MCF 10A (cell line): ENCODE results near the gene ZNF503. TPM values are rescaled to one million over a fixed set of nuclear protein-coding genes. Genes with fewer than 3 reads are reported as not detected.

Experiments
- BruUV-seq: library from RNA; stranded (reverse); fragments of 400-500 nt; replicated peaks from 2 replicates; lab custom pipeline; 2021; lab: Mats Ljungman, UMichigan
- CTCF ChIA-PET: fragments of 300-600 bp; sonication (Branson Sonifier 250); formaldehyde crosslinking; extraction: SDS; loops from one replicate; lab custom pipeline; 2021; ENCODE audit warnings: antibody characterized with exemption, inconsistent platforms; lab: Yijun Ruan, JAX
- POLR2A ChIA-PET: fragments of 300-600, 350-650 bp; sonication (Branson Sonifier 250); formaldehyde crosslinking; extraction: SDS; loops from one replicate; lab custom pipeline; 2020; ENCODE audit warnings: antibody characterized with exemption, inconsistent platforms; lab: Yijun Ruan, JAX
- DNase-seq: peaks from one replicate; pipeline ENCODE4 v3.0.0-alpha.2; 2018; ENCODE audit not compliant: unreplicated experiment
- H3K27ac Mint-ChIP-seq: one replicate; pipeline ENCODE4 v1.8.0; 2022; ENCODE audit warnings: mild to moderate bottlenecking, low read depth, mixed read lengths; ENCODE audit not compliant: unreplicated experiment
- H3K27me3 Mint-ChIP-seq: one replicate; pipeline ENCODE4 v1.8.0; 2022; ENCODE audit warnings: mixed read lengths; ENCODE audit not compliant: insufficient read depth, unreplicated experiment
- H3K36me3 Mint-ChIP-seq: one replicate; pipeline ENCODE4 v1.8.0; 2022; ENCODE audit warnings: mild to moderate bottlenecking, moderate library complexity, mixed read lengths; ENCODE audit not compliant: insufficient read depth, unreplicated experiment
- H3K4me1 Mint-ChIP-seq: one replicate; pipeline ENCODE4 v1.8.0; 2022; ENCODE audit warnings: mixed read lengths; ENCODE audit not compliant: insufficient read depth, unreplicated experiment
- H3K4me3 Mint-ChIP-seq: one replicate; pipeline ENCODE4 v1.8.0; 2022; ENCODE audit warnings: mild to moderate bottlenecking, moderate library complexity, mixed read lengths; ENCODE audit not compliant: unreplicated experiment
- H3K9me3 Mint-ChIP-seq: one replicate; pipeline ENCODE4 v1.8.0; 2022; ENCODE audit warnings: mixed read lengths; ENCODE audit not compliant: unreplicated experiment
- CTCF ChIP-seq: fragments of 200-600 bp; IDR thresholded peaks from one replicate; pipeline ENCODE4 v1.8.0; 2022; ENCODE audit warnings: antibody characterized with exemption, mild to moderate bottlenecking; ENCODE audit not compliant: unreplicated experiment
- intact Hi-C: fragments of 100-400 bp; cut with micrococcal nuclease; formaldehyde crosslinking; loops from 2 replicates; pipeline ENCODE4 v1.14.1; 2022
- total RNA-seq: library from RNA; stranded (reverse); gene quantifications from 2 replicates; pipeline ENCODE4 v1.2.3, GENCODE V29; 2022

Gene ZNF503
- total RNA-seq, 1 experiment from 2014 or later = 7.3 TPM

GRCh38 chr10:75439811-75440210 lies 38.2 kb upstream of the ZNF503 start:
- intact Hi-C loops = no loop called here
- no peak for TF ChIP-seq CTCF
- Mint-ChIP-seq H3K4me3 (no peak overlapping the region), H3K9me3 (peaks cover 10% of the 10 kb centered on the region), H3K27ac (no peak overlapping the region), H3K27me3 (no peaks in the 10 kb centered on the region), H3K36me3 (no peaks in the 10 kb centered on the region), H3K4me1 (no peaks in the 10 kb centered on the region)
- no peak for DNase-seq
- BruUV-seq = no TSS peak
- ChIA-PET POLR2A (no interaction called here), CTCF (no interaction called here)

GRCh38 chr10:75438275-75438674 lies 36.7 kb upstream of the ZNF503 start:
- ChIA-PET POLR2A (no interaction called here), CTCF (no interaction called here)
- no peak for TF ChIP-seq CTCF
- intact Hi-C loops = no loop called here
- Mint-ChIP-seq H3K27ac (no peak overlapping the region), H3K36me3 (no peaks in the 10 kb centered on the region), H3K4me3 (no peak overlapping the region), H3K27me3 (no peaks in the 10 kb centered on the region), H3K9me3 (peaks cover 10% of the 10 kb centered on the region), H3K4me1 (no peaks in the 10 kb centered on the region)
- no peak for DNase-seq
- no TSS peak for BruUV-seq

- DNase-seq = no peak
- CTCF ChIA-PET = interaction anchor here (0.6 kb wide), 1 partner anchor 220 kb away, joined by 3 read pairs; no protein-coding TSS in a partner anchor
- intact Hi-C loops = no loop called here
- Mint-ChIP-seq H3K9me3 (peaks cover 8% of the 10 kb centered on the region), H3K27ac (no peak overlapping the region), H3K27me3 (no peaks in the 10 kb centered on the region), H3K36me3 (no peaks in the 10 kb centered on the region), H3K4me1 (no peaks in the 10 kb centered on the region), H3K4me3 (no peak overlapping the region)
- no peak for TF ChIP-seq CTCF
- BruUV-seq = no TSS peak
- POLR2A ChIA-PET = no interaction called here
These were observed 36.1 kb upstream of the ZNF503 start for GRCh38 chr10:75437693-75438092.

- no peak for TF ChIP-seq CTCF
- intact Hi-C loops = no loop called here
- Mint-ChIP-seq H3K36me3 (no peaks in the 10 kb centered on the region), H3K27ac (no peak overlapping the region), H3K4me1 (no peaks in the 10 kb centered on the region), H3K9me3 (peaks cover under 1% of the 10 kb centered on the region), H3K27me3 (no peaks in the 10 kb centered on the region), H3K4me3 (no peak overlapping the region)
- BruUV-seq = no TSS peak
- ChIA-PET CTCF (interaction anchor here (0.6 to 1.0 kb wide), 3 partner anchors 37 to 221 kb away, joined by 3 read pairs; no protein-coding TSS in a partner anchor), POLR2A (interaction anchor here (0.6 kb wide), 1 partner anchor 292 kb away, joined by 3 read pairs; no protein-coding TSS in a partner anchor)
- no peak for DNase-seq
These were observed 35.3 kb upstream of the ZNF503 start for GRCh38 chr10:75436896-75437295.
